Brain microvascular endothelial cell (primary cell): ENCODE measurements around the gene TOM1L2.

Source experiments
- DNase-seq: peaks from one replicate; pipeline ENCODE4 v3.0.0-alpha.2; 2020
- H3K27ac ChIP-seq: fragments of 250-450 bp; sonication (Bioruptor Pico); 2 replicates; pipeline ENCODE4 v1.5.1; 2020; ENCODE audit warnings: mild to moderate bottlenecking, moderate library complexity
- H3K27me3 ChIP-seq: fragments of 250-450 bp; sonication (Bioruptor Pico); replicated peaks from 2 replicates; pipeline ENCODE4 v1.5.1; 2020; ENCODE audit warnings: mild to moderate bottlenecking
- H3K36me3 ChIP-seq: fragments of 250-450 bp; sonication (Bioruptor Pico); replicated peaks from 2 replicates; pipeline ENCODE4 v1.5.1; 2020; ENCODE audit warnings: mild to moderate bottlenecking
- H3K4me3 ChIP-seq: 2 replicates; pipeline ENCODE4 v1.5.1; 2011; ENCODE audit warnings: low read depth, mild to moderate bottlenecking, control low read depth, low read length, moderate library complexity
- in situ Hi-C: cut with HindIII; loops from 2 replicates; pipeline ENCODE4 v1.10.0; 2017; ENCODE audit warnings: low sequenced_read_pairs, low pct_ligation_motif_present
- TF ChIP-seq, protein P1 (sequence below): IDR thresholded peaks from 2 replicates; pipeline ENCODE4 v1.5.1; 2011; ENCODE audit warnings: low read depth, mild to moderate bottlenecking, moderate library complexity, low read length, control low read depth, inconsistent platforms; ENCODE audit errors: missing control alignments

Gene TOM1L2

GRCh38 chr17:17972126-17972951 lies at the start of gene TOM1L2, which contains the start of gene DRC3:
TSS of gene TOM1L2 (minus strand) at chr17:17972400. CDS start at chr17:17972313, 87 bp downstream.
TSS of gene DRC3 (plus strand) at chr17:17972862. CDS start at chr17:17977599, 4,737 bp downstream.
- peak within 1 kb of the TSS; percentile 76 for H3K4me3 ChIP-seq
- in situ Hi-C loops, result no loop called here
- H3K27ac ChIP-seq, result peak within 1 kb of the TSS; percentile 65
- TF ChIP-seq, protein P1, sequence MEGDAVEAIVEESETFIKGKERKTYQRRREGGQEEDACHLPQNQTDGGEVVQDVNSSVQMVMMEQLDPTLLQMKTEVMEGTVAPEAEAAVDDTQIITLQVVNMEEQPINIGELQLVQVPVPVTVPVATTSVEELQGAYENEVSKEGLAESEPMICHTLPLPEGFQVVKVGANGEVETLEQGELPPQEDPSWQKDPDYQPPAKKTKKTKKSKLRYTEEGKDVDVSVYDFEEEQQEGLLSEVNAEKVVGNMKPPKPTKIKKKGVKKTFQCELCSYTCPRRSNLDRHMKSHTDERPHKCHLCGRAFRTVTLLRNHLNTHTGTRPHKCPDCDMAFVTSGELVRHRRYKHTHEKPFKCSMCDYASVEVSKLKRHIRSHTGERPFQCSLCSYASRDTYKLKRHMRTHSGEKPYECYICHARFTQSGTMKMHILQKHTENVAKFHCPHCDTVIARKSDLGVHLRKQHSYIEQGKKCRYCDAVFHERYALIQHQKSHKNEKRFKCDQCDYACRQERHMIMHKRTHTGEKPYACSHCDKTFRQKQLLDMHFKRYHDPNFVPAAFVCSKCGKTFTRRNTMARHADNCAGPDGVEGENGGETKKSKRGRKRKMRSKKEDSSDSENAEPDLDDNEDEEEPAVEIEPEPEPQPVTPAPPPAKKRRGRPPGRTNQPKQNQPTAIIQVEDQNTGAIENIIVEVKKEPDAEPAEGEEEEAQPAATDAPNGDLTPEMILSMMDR, result no peak
- no peaks in the 10 kb centered on the region for H3K36me3 ChIP-seq
- no peaks in the 10 kb centered on the region for H3K27me3 ChIP-seq
- DNase-seq, result peak; percentile 100

- TF ChIP-seq, protein P1, result no peak
- in situ Hi-C loops, result no loop called here
- Histone ChIP-seq H3K27me3 (no peaks in the 10 kb centered on the region), H3K27ac (no peak overlapping the region), H3K36me3 (no peaks in the 10 kb centered on the region), H3K4me3 (no peak overlapping the region)
- no peak for DNase-seq
These were observed 49.2 kb upstream of the TOM1L2 start for GRCh38 chr17:18021372-18021771.

DNA sequence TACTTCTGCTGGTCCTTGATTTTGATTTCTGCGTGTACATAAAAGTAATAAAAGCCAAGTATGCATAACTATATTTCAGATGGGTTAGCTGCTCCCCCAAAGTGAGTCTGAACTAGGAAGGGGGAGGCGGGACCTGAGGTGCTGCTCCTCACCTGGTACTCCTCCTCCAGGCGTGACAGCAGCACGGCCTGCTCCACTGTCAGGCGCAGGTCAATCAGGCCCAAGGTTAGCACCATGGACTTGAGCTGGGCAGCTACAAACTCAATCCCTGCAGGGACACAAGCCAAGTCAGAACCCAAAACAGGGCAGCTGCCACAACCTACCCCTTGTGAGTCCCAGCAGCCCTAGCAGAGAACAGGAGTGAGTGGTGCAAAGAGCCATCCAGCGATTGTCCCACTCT lies 48.8 kb upstream of the TOM1L2 start:
- H3K4me3 ChIP-seq, result no peak overlapping the region
- DNase-seq, result no peak
- TF ChIP-seq, protein P1, result no peak
- H3K27ac ChIP-seq, result no peak overlapping the region
- H3K36me3 ChIP-seq, result no peaks in the 10 kb centered on the region
- in situ Hi-C loops, result no loop called here
- no peaks in the 10 kb centered on the region for H3K27me3 ChIP-seq

DNA sequence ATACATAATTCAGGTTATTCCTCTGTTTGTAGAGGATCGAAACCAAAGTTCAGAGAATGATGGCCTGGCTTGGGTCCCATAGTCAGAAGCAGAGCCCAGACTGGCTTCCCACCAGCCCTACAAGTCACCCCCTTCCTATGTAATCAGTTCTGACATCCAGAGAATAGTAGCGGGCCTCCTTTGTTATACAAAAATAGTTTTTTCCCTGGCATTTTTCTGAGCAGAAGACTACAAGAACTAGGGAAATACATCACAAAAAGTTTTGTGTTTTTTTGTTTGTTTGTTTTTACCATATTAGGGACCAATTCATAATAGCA lies 47.6 kb upstream of the TOM1L2 start:
- TF ChIP-seq, protein P1, result no peak
- Histone ChIP-seq H3K27me3 (no peaks in the 10 kb centered on the region), H3K4me3 (no peak overlapping the region), H3K36me3 (no peaks in the 10 kb centered on the region), H3K27ac (no peak overlapping the region)
- in situ Hi-C loops, result no loop called here
- no peak for DNase-seq

- no peak overlapping the region for H3K27ac ChIP-seq
- no peak for DNase-seq
- H3K27me3 ChIP-seq, result no peaks in the 10 kb centered on the region
- TF ChIP-seq, protein P1, result no peak
- H3K4me3 ChIP-seq, result no peak overlapping the region
- no peaks in the 10 kb centered on the region for H3K36me3 ChIP-seq
- in situ Hi-C loops, result no loop called here
These were observed 46.3 kb upstream of the TOM1L2 start for GRCh38 chr17:18018411-18018921.
